ENCODE results near the gene USP49.

The USP49 gene

DNA sequence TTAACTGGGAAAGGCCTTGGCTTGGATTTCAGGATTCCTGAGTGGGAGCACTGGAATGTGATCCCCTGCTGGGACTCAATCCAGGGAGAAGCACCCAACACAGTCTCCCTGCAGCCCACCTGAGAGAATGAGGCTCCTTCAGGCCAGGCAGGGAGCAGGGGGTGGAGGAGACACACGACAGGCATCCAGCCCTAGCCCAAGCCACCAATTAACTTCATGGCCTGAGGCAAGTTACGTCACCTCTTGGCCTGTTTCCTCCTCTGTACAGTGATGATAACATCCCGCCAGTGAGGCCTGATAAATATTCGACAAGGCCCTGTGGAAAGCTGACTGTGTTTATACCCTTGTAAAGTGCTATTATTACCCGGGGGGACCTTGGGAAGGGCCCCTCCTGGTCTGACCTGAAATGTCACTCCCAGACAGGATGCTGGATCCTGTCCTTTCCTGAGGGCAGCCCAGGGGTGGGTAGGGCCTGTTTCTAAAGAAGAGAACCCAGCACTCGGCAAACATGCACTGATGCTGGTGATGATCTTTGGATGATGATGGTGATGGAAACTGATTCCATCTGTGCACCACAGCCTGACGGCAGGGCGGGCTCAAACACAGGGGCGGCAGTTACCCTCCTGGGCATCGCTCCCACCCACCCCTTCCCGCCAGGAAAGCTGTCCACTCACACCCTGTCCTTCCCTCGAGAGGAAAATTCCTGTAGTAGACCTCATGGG, 127.9 kb downstream of the USP49 start (continued):
- TF ChIP-seq, protein P1, sequence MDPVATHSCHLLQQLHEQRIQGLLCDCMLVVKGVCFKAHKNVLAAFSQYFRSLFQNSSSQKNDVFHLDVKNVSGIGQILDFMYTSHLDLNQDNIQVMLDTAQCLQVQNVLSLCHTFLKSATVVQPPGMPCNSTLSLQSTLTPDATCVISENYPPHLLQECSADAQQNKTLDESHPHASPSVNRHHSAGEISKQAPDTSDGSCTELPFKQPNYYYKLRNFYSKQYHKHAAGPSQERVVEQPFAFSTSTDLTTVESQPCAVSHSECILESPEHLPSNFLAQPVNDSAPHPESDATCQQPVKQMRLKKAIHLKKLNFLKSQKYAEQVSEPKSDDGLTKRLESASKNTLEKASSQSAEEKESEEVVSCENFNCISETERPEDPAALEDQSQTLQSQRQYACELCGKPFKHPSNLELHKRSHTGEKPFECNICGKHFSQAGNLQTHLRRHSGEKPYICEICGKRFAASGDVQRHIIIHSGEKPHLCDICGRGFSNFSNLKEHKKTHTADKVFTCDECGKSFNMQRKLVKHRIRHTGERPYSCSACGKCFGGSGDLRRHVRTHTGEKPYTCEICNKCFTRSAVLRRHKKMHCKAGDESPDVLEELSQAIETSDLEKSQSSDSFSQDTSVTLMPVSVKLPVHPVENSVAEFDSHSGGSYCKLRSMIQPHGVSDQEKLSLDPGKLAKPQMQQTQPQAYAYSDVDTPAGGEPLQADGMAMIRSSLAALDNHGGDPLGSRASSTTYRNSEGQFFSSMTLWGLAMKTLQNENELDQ (tag by site-specific recombination; IDR thresholded peaks at IDR 0.05; ENCODE audit: low read depth) = no peak
- TF ChIP-seq KLF1 (tag by site-specific recombination; IDR thresholded peaks at IDR 0.05) (peak; percentile 53), ZNF354C (tag by site-specific recombination; IDR thresholded peaks at IDR 0.05; ENCODE audit: borderline replicate concordance, low read depth) (no peak), ZSCAN4 (tag by site-specific recombination; IDR thresholded peaks at IDR 0.05) (no peak; the same call in 1 of the 2 replicates), HOXC10 (CRISPR knock-in tag; IDR thresholded peaks at IDR 0.05) (no peak), MZF1 (tag by site-specific recombination; IDR thresholded peaks at IDR 0.05; ENCODE audit: borderline replicate concordance) (no peak), ZNF112 (tag by site-specific recombination; IDR thresholded peaks at IDR 0.05) (no peak), ZNF776 (tag by site-specific recombination; IDR thresholded peaks at IDR 0.05; ENCODE audit: borderline replicate concordance) (no peak), GLI4 (tag by site-specific recombination; IDR thresholded peaks at IDR 0.05) (no peak), ZNF768 (tag by site-specific recombination; IDR thresholded peaks at IDR 0.05) (no peak), MYNN (tag by site-specific recombination; IDR thresholded peaks at IDR 0.05; ENCODE audit: borderline replicate concordance) (no peak), KLF9 (tag by site-specific recombination; IDR thresholded peaks at IDR 0.05; ENCODE audit: low read depth) (peak; percentile 33; the same call in 1 of the 2 replicates), ZNF548 (tag by site-specific recombination; IDR thresholded peaks at IDR 0.05) (no peak), YY2 (tag by site-specific recombination; IDR thresholded peaks at IDR 0.05) (no peak), ZNF157 (tag by site-specific recombination; IDR thresholded peaks at IDR 0.05) (no peak), SP3 (tag by site-specific recombination; IDR thresholded peaks at IDR 0.05) (peak; percentile 23; the same call in 1 of the 2 replicates), ZNF133 (tag by site-specific recombination; IDR thresholded peaks at IDR 0.05) (no peak), ZNF223 (tag by site-specific recombination; IDR thresholded peaks at IDR 0.05) (no peak), ZNF266 (tag by site-specific recombination; IDR thresholded peaks at IDR 0.05; ENCODE audit: low read depth) (no peak), ZNF529 (tag by site-specific recombination; IDR thresholded peaks at IDR 0.05; ENCODE audit: insufficient replicate concordance) (no peak), ZNF350 (tag by site-specific recombination; IDR thresholded peaks at IDR 0.05) (no peak), SCRT1 (tag by site-specific recombination; IDR thresholded peaks at IDR 0.05; ENCODE audit: borderline replicate concordance) (peak; percentile 56; the same call in 1 of the 2 replicates), ZNF26 (tag by site-specific recombination; IDR thresholded peaks at IDR 0.05) (no peak)
- TF ChIP-seq, protein P2, sequence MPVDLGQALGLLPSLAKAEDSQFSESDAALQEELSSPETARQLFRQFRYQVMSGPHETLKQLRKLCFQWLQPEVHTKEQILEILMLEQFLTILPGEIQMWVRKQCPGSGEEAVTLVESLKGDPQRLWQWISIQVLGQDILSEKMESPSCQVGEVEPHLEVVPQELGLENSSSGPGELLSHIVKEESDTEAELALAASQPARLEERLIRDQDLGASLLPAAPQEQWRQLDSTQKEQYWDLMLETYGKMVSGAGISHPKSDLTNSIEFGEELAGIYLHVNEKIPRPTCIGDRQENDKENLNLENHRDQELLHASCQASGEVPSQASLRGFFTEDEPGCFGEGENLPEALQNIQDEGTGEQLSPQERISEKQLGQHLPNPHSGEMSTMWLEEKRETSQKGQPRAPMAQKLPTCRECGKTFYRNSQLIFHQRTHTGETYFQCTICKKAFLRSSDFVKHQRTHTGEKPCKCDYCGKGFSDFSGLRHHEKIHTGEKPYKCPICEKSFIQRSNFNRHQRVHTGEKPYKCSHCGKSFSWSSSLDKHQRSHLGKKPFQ (tag by site-specific recombination; IDR thresholded peaks at IDR 0.05) = peak; percentile 52; the same call in 1 of the 2 replicates
- TF ChIP-seq, protein P3, sequence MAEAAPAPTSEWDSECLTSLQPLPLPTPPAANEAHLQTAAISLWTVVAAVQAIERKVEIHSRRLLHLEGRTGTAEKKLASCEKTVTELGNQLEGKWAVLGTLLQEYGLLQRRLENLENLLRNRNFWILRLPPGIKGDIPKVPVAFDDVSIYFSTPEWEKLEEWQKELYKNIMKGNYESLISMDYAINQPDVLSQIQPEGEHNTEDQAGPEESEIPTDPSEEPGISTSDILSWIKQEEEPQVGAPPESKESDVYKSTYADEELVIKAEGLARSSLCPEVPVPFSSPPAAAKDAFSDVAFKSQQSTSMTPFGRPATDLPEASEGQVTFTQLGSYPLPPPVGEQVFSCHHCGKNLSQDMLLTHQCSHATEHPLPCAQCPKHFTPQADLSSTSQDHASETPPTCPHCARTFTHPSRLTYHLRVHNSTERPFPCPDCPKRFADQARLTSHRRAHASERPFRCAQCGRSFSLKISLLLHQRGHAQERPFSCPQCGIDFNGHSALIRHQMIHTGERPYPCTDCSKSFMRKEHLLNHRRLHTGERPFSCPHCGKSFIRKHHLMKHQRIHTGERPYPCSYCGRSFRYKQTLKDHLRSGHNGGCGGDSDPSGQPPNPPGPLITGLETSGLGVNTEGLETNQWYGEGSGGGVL (tag by site-specific recombination; IDR thresholded peaks at IDR 0.05) = peak; percentile 73
- TF ChIP-seq, protein P4, sequence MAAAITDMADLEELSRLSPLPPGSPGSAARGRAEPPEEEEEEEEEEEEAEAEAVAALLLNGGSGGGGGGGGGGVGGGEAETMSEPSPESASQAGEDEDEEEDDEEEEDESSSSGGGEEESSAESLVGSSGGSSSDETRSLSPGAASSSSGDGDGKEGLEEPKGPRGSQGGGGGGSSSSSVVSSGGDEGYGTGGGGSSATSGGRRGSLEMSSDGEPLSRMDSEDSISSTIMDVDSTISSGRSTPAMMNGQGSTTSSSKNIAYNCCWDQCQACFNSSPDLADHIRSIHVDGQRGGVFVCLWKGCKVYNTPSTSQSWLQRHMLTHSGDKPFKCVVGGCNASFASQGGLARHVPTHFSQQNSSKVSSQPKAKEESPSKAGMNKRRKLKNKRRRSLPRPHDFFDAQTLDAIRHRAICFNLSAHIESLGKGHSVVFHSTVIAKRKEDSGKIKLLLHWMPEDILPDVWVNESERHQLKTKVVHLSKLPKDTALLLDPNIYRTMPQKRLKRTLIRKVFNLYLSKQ (tag by site-specific recombination; IDR thresholded peaks at IDR 0.05; ENCODE audit: borderline replicate concordance) = no peak

Measured in HEK293 (cell line).